Ascending aorta (tissue), 2 donors: Measurements from ENCODE around the gene PHACTR3. TPM values are rescaled to one million over a fixed set of nuclear protein-coding genes. Genes with fewer than 3 reads are reported as not detected.
A peak's percentile ranks its signal among the peaks of the same experiment; 100 is the strongest.

Experiments used
- DNase-seq, 2 donors: peaks; one replicate each; pipeline ENCODE4 v3.0.0-alpha.2; 2019; ENCODE audit warnings: low spot score in 2 of 2
- H3K27ac ChIP-seq, 2 donors: fragments of 200-600 bp; sonication (generic); one replicate each; pipeline ENCODE4 v1.5.1; 2016 to 2017; ENCODE audit warnings: mild to moderate bottlenecking in 1 of 2
- H3K27me3 ChIP-seq: fragments of 200-600 bp; sonication (generic); one replicate; pipeline ENCODE4 v1.5.1; 2017
- H3K36me3 ChIP-seq, 2 donors: fragments of 200-600 bp; sonication (generic); one replicate each; pipeline ENCODE4 v1.5.1; 2016
- H3K4me1 ChIP-seq, 2 donors: fragments of 200-600 bp; sonication (generic); one replicate each; pipeline ENCODE4 v1.5.1; 2016 to 2017; ENCODE audit warnings: mild to moderate bottlenecking in 1 of 2
- H3K4me3 ChIP-seq, 2 donors: fragments of 200-600 bp; sonication (generic); one replicate each; pipeline ENCODE4 v1.5.1; 2016 to 2017; ENCODE audit warnings: mild to moderate bottlenecking in 1 of 2
- H3K9me3 ChIP-seq, 2 donors: fragments of 200-600 bp; sonication (generic); one replicate each; pipeline ENCODE4 v1.5.1; 2016
- CTCF ChIP-seq, 3 experiments: fragments of 200-600 bp in 2 of 3; fragments of 450-650 bp in 1 of 3; sonication (generic) in 2 of 3; IDR thresholded peaks; one replicate each; pipeline ENCODE4 v1.5.1; 2016 to 2019; ENCODE audit warnings: antibody characterized with exemption in 3 of 3, mild to moderate bottlenecking in 1 of 3, moderate library complexity in 1 of 3
- intact Hi-C: fragments of 100-400 bp; cut with DNase I; formaldehyde crosslinking; loops from one replicate; pipeline ENCODE4 v1.15.1; 2023
- total RNA-seq: library from RNA; depleted of rRNA; stranded (reverse); fragments of >200 nt; gene quantifications from one replicate; pipeline ENCODE4 v1.1.0, GENCODE V29; 2016

Gene PHACTR3
- total RNA-seq, 1 donor from 2014 or later = not detected

GRCh38 chr20:59774204-59774641 is 169.9 kb downstream of the PHACTR3 start:
- intact Hi-C loops = no loop called here
- peak in 1 of 2 donors; percentile 22 for DNase-seq
- no peak for TF ChIP-seq CTCF (IDR thresholded peaks at IDR 0.05)

DNA sequence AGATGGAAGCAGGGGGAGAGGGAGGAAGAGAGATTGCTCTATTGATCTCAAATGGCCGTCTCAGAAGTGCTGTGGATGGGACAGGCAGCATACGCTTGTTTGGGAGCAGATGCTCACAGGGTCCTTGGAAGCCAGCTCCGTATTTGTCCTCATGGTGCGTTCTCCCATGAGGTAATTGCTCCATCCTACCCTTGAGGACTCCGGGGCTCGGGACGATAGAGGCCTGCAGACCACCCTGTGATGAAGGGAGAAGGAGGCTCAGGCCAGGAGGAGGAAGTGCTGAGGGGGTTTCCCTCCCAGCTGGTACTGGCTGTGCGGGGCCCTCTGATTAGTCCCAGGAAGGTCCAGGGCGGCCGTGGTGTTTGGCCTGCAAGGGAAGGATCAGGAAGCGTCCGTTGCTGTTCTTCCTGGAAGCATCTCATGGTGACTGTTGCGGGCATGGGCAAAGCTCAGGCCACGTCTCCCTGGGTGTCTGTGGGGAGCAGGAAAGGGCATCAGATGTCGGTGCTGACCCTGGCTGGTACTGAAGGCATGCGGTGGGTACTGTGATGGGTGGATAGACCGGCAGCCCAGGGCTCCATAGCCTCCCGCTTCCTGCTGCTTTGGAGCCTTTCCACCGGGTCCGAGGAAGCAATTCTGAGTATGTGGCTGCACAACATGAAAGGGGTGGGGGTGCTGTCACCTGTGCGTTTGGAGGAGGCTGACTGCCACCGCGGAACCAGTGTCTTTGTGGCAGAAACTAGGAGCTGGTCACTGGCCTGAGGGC is 170.8 kb downstream of the PHACTR3 start:
- peak in 1 of 2 donors; percentile 39 for DNase-seq
- H3K9me3 ChIP-seq = no peaks in the 10 kb centered on the region
- H3K4me1 ChIP-seq = no peaks in the 10 kb centered on the region
- no peaks in the 10 kb centered on the region for H3K36me3 ChIP-seq
- no peak for TF ChIP-seq CTCF (IDR thresholded peaks at IDR 0.05)
- no peak overlapping the region for H3K27ac ChIP-seq
- H3K27me3 ChIP-seq = no peaks in the 10 kb centered on the region
- H3K4me3 ChIP-seq = no peak overlapping the region
- intact Hi-C loops = no loop called here

More at GRCh38 chr20:59774204-59774641, 169.9 kb downstream of the PHACTR3 start:
- no peak overlapping the region for H3K27ac ChIP-seq
- no peaks in the 10 kb centered on the region for H3K27me3 ChIP-seq
- H3K9me3 ChIP-seq = no peaks in the 10 kb centered on the region
- no peaks in the 10 kb centered on the region for H3K4me1 ChIP-seq
- no peaks in the 10 kb centered on the region for H3K36me3 ChIP-seq
- no peak overlapping the region for H3K4me3 ChIP-seq

GRCh38 chr20:59775687-59776055 is 171.3 kb downstream of the PHACTR3 start:
- Histone ChIP-seq H3K27ac (no peak overlapping the region), H3K9me3 (no peaks in the 10 kb centered on the region), H3K4me3 (no peak overlapping the region), H3K27me3 (no peaks in the 10 kb centered on the region), H3K4me1 (no peaks in the 10 kb centered on the region), H3K36me3 (no peaks in the 10 kb centered on the region)
- no peak for TF ChIP-seq CTCF (IDR thresholded peaks at IDR 0.05)
- peak in 1 of 2 donors; percentile 5 for DNase-seq
- intact Hi-C loops = no loop called here

DNA sequence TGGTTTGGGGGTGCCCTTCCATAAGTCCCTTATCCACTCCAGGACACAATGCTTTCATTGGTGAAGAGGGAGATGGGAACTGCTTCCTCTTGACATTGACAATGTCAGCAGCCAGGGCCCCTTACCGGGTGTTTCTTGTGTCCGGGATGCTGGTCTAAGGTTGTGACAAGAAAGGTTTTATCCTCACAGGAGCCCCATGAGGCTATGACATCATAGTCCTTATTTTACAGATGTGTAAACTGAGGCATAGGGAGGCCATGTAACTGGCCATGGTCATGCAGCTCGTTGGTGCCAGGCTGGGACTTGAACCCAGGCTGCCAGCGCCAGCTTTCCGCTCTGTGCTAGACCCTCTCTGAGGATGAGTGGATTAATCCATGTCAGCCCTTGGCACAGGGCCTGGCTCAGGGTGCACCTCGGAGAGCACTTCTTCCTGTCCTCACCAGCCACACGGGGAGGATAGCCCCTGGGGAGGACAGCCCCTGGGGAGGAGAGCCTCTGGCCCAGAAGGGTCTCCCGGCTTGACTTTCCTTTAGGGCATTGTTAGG is 171.8 kb downstream of the PHACTR3 start:
- Histone ChIP-seq H3K4me1 (no peaks in the 10 kb centered on the region), H3K4me3 (no peak overlapping the region), H3K9me3 (no peaks in the 10 kb centered on the region), H3K27me3 (no peaks in the 10 kb centered on the region), H3K27ac (no peak overlapping the region), H3K36me3 (no peaks in the 10 kb centered on the region)
- no peak for TF ChIP-seq CTCF (IDR thresholded peaks at IDR 0.05)
- intact Hi-C loops = no loop called here
- DNase-seq = peak in 1 of 2 donors; percentile 47

DNA sequence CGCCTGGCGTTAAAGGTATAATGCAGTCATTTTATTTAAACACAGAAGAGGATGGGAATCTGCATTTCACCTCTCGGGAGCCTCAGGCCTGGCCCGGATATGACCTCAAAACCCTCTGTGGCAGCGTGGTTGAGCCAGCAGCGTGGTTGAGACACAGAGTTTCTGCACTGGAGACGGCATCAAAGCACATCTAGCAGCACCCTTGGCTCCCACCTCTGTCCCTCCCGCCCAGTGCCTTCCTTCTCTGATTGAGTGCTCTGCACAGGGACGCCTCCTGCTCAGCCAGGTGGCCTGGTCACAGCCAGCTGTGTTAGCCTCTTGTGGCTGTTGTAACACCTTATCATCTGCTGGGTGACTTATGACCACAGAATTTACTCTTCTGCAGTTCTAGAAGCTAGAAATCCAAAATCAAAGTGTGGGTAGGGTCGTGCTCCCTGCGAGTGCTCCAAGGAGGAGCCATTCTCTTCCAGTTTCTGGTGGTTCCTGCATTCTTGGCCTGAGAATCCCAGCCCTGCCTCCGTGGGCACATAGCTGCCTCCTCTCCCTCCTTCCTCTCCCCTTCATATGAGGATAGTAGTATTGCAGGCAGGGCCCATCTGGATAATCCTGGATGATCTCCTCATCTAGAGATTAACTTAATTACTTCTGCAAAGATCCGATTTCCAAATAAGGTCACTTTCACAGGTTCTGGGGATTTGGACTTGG is 172.4 kb downstream of the PHACTR3 start:
- DNase-seq = peak in 1 of 2 donors; percentile 44
- intact Hi-C loops = no loop called here
- H3K9me3 ChIP-seq = no peaks in the 10 kb centered on the region
- no peaks in the 10 kb centered on the region for H3K4me1 ChIP-seq
- H3K36me3 ChIP-seq = no peaks in the 10 kb centered on the region
- H3K27me3 ChIP-seq = no peaks in the 10 kb centered on the region
- H3K4me3 ChIP-seq = no peak overlapping the region
- H3K27ac ChIP-seq = no peak overlapping the region
- no peak for TF ChIP-seq CTCF (IDR thresholded peaks at IDR 0.05)
